Keratinocyte (primary cell): ENCODE results near the gene MAPT.

ENCODE experiments used
- EZH2 ChIP-seq: IDR thresholded peaks from one replicate; pipeline ENCODE4 v1.6.1; 2012; ENCODE audit warnings: inconsistent platforms, mild to moderate bottlenecking, low read length, moderate library complexity
- TF ChIP-seq, protein P1 (sequence below), 3 experiments: IDR thresholded peaks in 1 of 3; conservative IDR thresholded peaks in 1 of 3; optimal IDR thresholded peaks in 1 of 3; 2 replicates in 2 of 3; 3 replicates in 1 of 3; pipeline versions ENCODE3 to v1.5.1; 2011; ENCODE audit warnings: low read length in 3 of 3, mild to moderate bottlenecking in 3 of 3, moderate library complexity in 2 of 3, control low read depth in 1 of 3, inconsistent platforms in 1 of 3; ENCODE audit not compliant: insufficient read depth in 2 of 3; ENCODE audit errors: extremely low read depth in 1 of 3

DNA sequence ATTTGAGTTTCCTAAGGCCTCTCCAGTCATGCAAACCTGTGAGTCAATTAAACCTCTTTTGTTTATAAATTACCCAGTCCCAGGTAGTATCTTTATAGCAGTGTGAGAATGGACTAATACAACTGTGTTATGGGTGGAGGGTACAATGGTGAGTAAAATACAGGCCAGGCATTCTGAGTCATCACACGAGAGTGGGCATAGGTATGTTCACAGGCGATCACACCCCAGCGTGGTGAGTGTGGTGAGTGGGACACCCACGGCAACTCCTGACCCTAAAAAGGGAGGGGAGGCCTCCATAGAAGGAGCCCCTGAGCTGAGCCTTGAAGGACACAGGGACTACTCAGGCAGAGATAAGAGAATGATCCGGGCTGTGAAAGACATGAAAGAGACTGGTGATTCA lies 22.6 kb upstream of the MAPT start:
- TF ChIP-seq, protein P1, sequence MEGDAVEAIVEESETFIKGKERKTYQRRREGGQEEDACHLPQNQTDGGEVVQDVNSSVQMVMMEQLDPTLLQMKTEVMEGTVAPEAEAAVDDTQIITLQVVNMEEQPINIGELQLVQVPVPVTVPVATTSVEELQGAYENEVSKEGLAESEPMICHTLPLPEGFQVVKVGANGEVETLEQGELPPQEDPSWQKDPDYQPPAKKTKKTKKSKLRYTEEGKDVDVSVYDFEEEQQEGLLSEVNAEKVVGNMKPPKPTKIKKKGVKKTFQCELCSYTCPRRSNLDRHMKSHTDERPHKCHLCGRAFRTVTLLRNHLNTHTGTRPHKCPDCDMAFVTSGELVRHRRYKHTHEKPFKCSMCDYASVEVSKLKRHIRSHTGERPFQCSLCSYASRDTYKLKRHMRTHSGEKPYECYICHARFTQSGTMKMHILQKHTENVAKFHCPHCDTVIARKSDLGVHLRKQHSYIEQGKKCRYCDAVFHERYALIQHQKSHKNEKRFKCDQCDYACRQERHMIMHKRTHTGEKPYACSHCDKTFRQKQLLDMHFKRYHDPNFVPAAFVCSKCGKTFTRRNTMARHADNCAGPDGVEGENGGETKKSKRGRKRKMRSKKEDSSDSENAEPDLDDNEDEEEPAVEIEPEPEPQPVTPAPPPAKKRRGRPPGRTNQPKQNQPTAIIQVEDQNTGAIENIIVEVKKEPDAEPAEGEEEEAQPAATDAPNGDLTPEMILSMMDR (optimal IDR thresholded peaks at IDR 0.05 in 1 of 3, IDR thresholded peaks at IDR 0.05 in 1 of 3, conservative IDR thresholded peaks at IDR 0.05 in 1 of 3; ENCODE audit: extremely low read depth in 1 of 3, insufficient read depth in 2 of 3, low read length in 3 of 3) = no peak
- no peak for TF ChIP-seq EZH2
